OCI-LY1 (cell line): Measurements from ENCODE around the gene SPATA7.

Source experiments
- H2AFZ ChIP-seq: fragments of 200-600 bp; sonication (generic), shearing (Covaris generic); 2 replicates; pipeline ENCODE4 v1.6.0; 2014; ENCODE audit warnings: antibody characterized with exemption, mild to moderate bottlenecking, low read length
- H3F3A ChIP-seq: fragments of 200-600 bp; sonication (generic), shearing (Covaris generic); 2 replicates; pipeline ENCODE4 v1.6.0; 2014; ENCODE audit warnings: mild to moderate bottlenecking, antibody characterized with exemption, low read length, moderate library complexity; ENCODE audit not compliant: insufficient read depth
- H3K27ac ChIP-seq: fragments of 200-600 bp; sonication (generic); 2 replicates; pipeline ENCODE4 v1.5.1; 2014; ENCODE audit warnings: low read length, mixed run types, mild to moderate bottlenecking, low read depth; ENCODE audit not compliant: poor library complexity, severe bottlenecking
- H3K27me3 ChIP-seq: fragments of 200-600 bp; sonication (generic); 2 replicates; pipeline ENCODE4 v1.6.0; 2014; ENCODE audit warnings: antibody characterized with exemption, mild to moderate bottlenecking, low read length, moderate library complexity; ENCODE audit not compliant: insufficient read depth
- H3K36me3 ChIP-seq: fragments of 200-600 bp; sonication (generic); 2 replicates; pipeline ENCODE4 v1.6.1; 2014; ENCODE audit warnings: mild to moderate bottlenecking, antibody characterized with exemption, low read length, moderate library complexity, mixed read lengths; ENCODE audit not compliant: insufficient read depth
- H3K4me1 ChIP-seq: fragments of 200-600 bp; sonication (generic); 2 replicates; pipeline ENCODE4 v1.5.1; 2014; ENCODE audit warnings: mild to moderate bottlenecking, low read length, moderate library complexity; ENCODE audit not compliant: insufficient read depth, severe bottlenecking
- H3K4me2 ChIP-seq: fragments of 200-600 bp; sonication (generic), shearing (Covaris generic); 2 replicates; pipeline ENCODE4 v1.6.1; 2014; ENCODE audit warnings: low read length
- H3K4me3 ChIP-seq: fragments of 200-600 bp; sonication (generic); 2 replicates; pipeline ENCODE4 v1.5.1; 2014; ENCODE audit warnings: low read length, low read depth, mild to moderate bottlenecking, mixed read lengths; ENCODE audit not compliant: poor library complexity, severe bottlenecking
- H3K79me2 ChIP-seq: fragments of 200-600 bp; shearing (Covaris generic); 2 replicates; pipeline ENCODE4 v1.6.1; 2016; ENCODE audit warnings: mixed run types, low read length, mixed read lengths; ENCODE audit not compliant: insufficient read depth
- H3K9ac ChIP-seq: fragments of 200-600 bp; sonication (generic), shearing (Covaris generic); 2 replicates; pipeline ENCODE4 v1.6.1; 2014; ENCODE audit warnings: mild to moderate bottlenecking, low read length, mixed read lengths
- H3K9me2 ChIP-seq: fragments of 200-600 bp; sonication (generic), shearing (Covaris generic); 2 replicates; pipeline ENCODE4 v1.6.1; 2014; ENCODE audit warnings: low read depth, mild to moderate bottlenecking, low read length, mixed read lengths
- H3K9me3 ChIP-seq: fragments of 200-600 bp; shearing (Covaris generic); 2 replicates; pipeline ENCODE4 v1.6.1; 2014; ENCODE audit warnings: low read length, mixed read lengths
- H4K20me1 ChIP-seq: fragments of 200-600 bp; sonication (generic), shearing (Covaris generic); 2 replicates; pipeline ENCODE4 v1.6.0; 2016; ENCODE audit warnings: mild to moderate bottlenecking, low read length; ENCODE audit not compliant: insufficient read depth
- CTCF ChIP-seq: fragments of 200-600 bp; sonication (generic), shearing (Covaris generic); IDR thresholded peaks from 2 replicates; pipeline ENCODE4 v1.5.1; 2017; ENCODE audit warnings: mild to moderate bottlenecking, antibody characterized with exemption, low read length, moderate library complexity, mixed read lengths
- EZH2 ChIP-seq: fragments of 200-600 bp; sonication (generic), shearing (Covaris generic); IDR thresholded peaks from 2 replicates; pipeline ENCODE4 v1.8.0; 2017; ENCODE audit warnings: borderline replicate concordance, mixed run types, mild to moderate bottlenecking, antibody characterized with exemption, low read length, moderate library complexity, mixed read lengths

Gene SPATA7

GRCh38 chr14:88470542-88471440 lies 85.3 kb downstream of the SPATA7 start:
- Histone ChIP-seq H3K27me3 (no peaks in the 10 kb centered on the region), H3K9me2 (no peaks in the 10 kb centered on the region), H3K4me2 (no peak overlapping the region), H4K20me1 (no peaks in the 10 kb centered on the region), H3K9ac (no peak overlapping the region), H3K4me1 (no peaks in the 10 kb centered on the region), H3K27ac (no peak overlapping the region), H3K4me3 (no peak overlapping the region), H3F3A (no peaks in the 10 kb centered on the region), H2AFZ (no peak overlapping the region), H3K36me3 (no peaks in the 10 kb centered on the region), H3K9me3 (no peaks in the 10 kb centered on the region), H3K79me2 (no peaks in the 10 kb centered on the region)
- TF ChIP-seq EZH2 (no peak), CTCF (no peak)

GRCh38 chr14:88473791-88474190 lies 88.3 kb downstream of the SPATA7 start:
- no peaks in the 10 kb centered on the region for H3K79me2 ChIP-seq
- H2AFZ ChIP-seq = no peak overlapping the region
- H3K4me1 ChIP-seq = no peaks in the 10 kb centered on the region
- no peaks in the 10 kb centered on the region for H3F3A ChIP-seq
- H3K36me3 ChIP-seq = no peaks in the 10 kb centered on the region
- no peaks in the 10 kb centered on the region for H3K9me2 ChIP-seq
- no peak overlapping the region for H3K9ac ChIP-seq
- TF ChIP-seq EZH2 (no peak), CTCF (no peak)
- H3K9me3 ChIP-seq = no peaks in the 10 kb centered on the region
- no peaks in the 10 kb centered on the region for H3K27me3 ChIP-seq
- H3K4me2 ChIP-seq = no peak overlapping the region
- no peaks in the 10 kb centered on the region for H4K20me1 ChIP-seq
- no peak overlapping the region for H3K4me3 ChIP-seq
- no peak overlapping the region for H3K27ac ChIP-seq

- Histone ChIP-seq H3K9me3 (no peaks in the 10 kb centered on the region), H3K27ac (no peak overlapping the region), H3K4me1 (no peaks in the 10 kb centered on the region), H3K79me2 (no peaks in the 10 kb centered on the region), H3K4me3 (no peak overlapping the region), H3F3A (no peaks in the 10 kb centered on the region), H3K9ac (no peak overlapping the region), H3K36me3 (no peaks in the 10 kb centered on the region), H3K27me3 (no peaks in the 10 kb centered on the region), H3K9me2 (no peaks in the 10 kb centered on the region), H2AFZ (no peak overlapping the region), H4K20me1 (no peaks in the 10 kb centered on the region), H3K4me2 (no peak overlapping the region)
- TF ChIP-seq CTCF (no peak), EZH2 (no peak)
These were observed 90.8 kb downstream of the SPATA7 start for GRCh38 chr14:88476214-88476774.
